Activated T-cell treated with anti-CD3 and anti-CD28 coated beads, Interleukin-2, amount 50 U/mL, for 24 hours (primary cell): ENCODE measurements around the gene ZNF692.
A peak's percentile ranks its signal among the peaks of the same experiment; 100 is the strongest.

Experiments
- DNase-seq: peaks from one replicate; pipeline ENCODE4 v3.0.0-alpha.2; 2020
- H3K27ac Mint-ChIP-seq: 2 replicates; pipeline ENCODE4 v1.8.0; 2020; ENCODE audit warnings: mild to moderate bottlenecking, mixed read lengths
- H3K27me3 Mint-ChIP-seq: 2 replicates; pipeline ENCODE4 v1.8.0; 2020; ENCODE audit warnings: mixed read lengths
- H3K36me3 Mint-ChIP-seq: 2 replicates; pipeline ENCODE4 v1.8.0; 2020; ENCODE audit warnings: low read depth, mixed read lengths
- H3K4me1 Mint-ChIP-seq: 2 replicates; pipeline ENCODE4 v1.8.0; 2020; ENCODE audit warnings: low read depth, mixed read lengths
- H3K4me3 Mint-ChIP-seq: 2 replicates; pipeline ENCODE4 v1.8.0; 2020; ENCODE audit warnings: mild to moderate bottlenecking, moderate library complexity, mixed read lengths
- H3K9me3 Mint-ChIP-seq: 2 replicates; pipeline ENCODE4 v1.8.0; 2020; ENCODE audit warnings: mixed read lengths

ZNF692 gene

DNA sequence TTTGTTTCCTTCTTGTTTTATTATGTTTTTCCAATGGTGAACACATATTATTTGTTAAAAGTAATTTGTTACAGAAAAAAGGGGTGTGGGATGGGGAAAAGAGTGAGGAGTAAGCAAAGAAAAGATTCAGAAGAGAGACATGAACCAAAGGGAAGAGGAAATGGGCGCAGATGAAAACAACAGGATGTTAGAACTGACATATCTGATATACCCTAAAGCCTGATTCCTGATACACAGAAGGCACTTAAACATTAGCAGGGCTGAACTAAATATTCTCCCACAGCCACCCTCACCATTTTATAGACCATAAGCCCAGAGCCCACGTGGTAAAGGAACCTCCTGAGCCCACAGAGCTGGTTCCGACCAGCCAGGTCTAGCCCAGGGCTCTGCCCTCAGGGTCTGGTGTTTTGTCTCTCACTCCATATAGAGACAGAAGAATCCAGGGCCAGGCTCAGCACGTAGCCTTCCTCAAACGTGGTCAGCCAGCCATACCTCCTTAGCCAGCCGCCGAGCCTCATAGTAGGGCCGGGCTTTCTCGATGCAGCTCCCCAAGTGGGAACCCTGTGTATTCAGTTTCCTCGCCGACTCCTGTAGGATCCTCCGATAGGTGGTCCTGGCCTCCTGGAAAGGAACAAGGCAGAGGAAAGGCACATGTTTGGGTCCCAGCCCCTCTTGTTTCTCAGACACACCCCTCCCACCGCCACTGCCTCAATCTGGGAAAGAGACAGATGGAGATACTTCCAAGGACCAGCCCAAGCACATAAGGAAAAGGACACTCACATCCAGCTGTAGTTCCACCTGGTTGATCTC lies 42.6 kb downstream of the ZNF692 start:
- H3K4me3 Mint-ChIP-seq: no peak overlapping the region
- H3K9me3 Mint-ChIP-seq: no peaks in the 10 kb centered on the region
- no peaks in the 10 kb centered on the region for H3K27me3 Mint-ChIP-seq
- H3K36me3 Mint-ChIP-seq: peaks cover 83% of the 10 kb centered on the region
- no peak for DNase-seq
- H3K27ac Mint-ChIP-seq: peak overlapping the region; percentile 87
- H3K4me1 Mint-ChIP-seq: peaks cover 53% of the 10 kb centered on the region

GRCh38 chr1:248815407-248816034 lies 43.4 kb downstream of the ZNF692 start:
- H3K9me3 Mint-ChIP-seq: no peaks in the 10 kb centered on the region

DNA sequence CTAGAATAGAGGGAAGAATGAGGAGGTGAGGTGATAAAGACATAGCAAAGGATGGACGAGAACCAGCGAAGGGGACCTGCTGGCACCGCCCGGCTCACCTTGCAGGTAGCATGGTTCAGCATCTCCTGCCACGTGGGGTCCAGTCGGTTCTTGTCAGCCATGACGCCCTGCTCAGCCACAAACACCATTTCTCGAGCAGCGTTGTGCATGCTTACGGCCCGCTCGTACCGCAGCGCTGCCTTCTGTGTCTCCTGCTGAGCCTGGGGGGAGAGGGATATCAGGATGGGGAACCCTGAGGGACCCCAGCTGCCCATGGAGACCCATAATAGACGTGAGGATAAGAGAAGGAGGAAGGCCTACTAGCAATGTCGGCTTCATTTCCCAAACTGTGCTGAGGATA lies 44.5 kb downstream of the ZNF692 start:
- H3K27ac Mint-ChIP-seq: no peak overlapping the region
- DNase-seq: no peak
- no peaks in the 10 kb centered on the region for H3K27me3 Mint-ChIP-seq
- no peaks in the 10 kb centered on the region for H3K9me3 Mint-ChIP-seq
- H3K4me3 Mint-ChIP-seq: no peak overlapping the region
- peaks cover 37% of the 10 kb centered on the region for H3K4me1 Mint-ChIP-seq
- peaks cover 72% of the 10 kb centered on the region for H3K36me3 Mint-ChIP-seq

More at GRCh38 chr1:248815407-248816034, 43.4 kb downstream of the ZNF692 start:
- Mint-ChIP-seq H3K27ac (peak overlapping the region; percentile 41), H3K27me3 (no peaks in the 10 kb centered on the region), H3K4me1 (peaks cover 46% of the 10 kb centered on the region), H3K36me3 (peaks cover 79% of the 10 kb centered on the region), H3K4me3 (no peak overlapping the region)
- no peak for DNase-seq

GRCh38 chr1:248813546-248813945 lies 45.3 kb downstream of the ZNF692 start:
- no peaks in the 10 kb centered on the region for H3K9me3 Mint-ChIP-seq
- peaks cover 66% of the 10 kb centered on the region for H3K36me3 Mint-ChIP-seq
- peaks cover 29% of the 10 kb centered on the region for H3K4me1 Mint-ChIP-seq
- H3K4me3 Mint-ChIP-seq: no peak overlapping the region
- no peak overlapping the region for H3K27ac Mint-ChIP-seq
- DNase-seq: no peak
- H3K27me3 Mint-ChIP-seq: no peaks in the 10 kb centered on the region

DNA sequence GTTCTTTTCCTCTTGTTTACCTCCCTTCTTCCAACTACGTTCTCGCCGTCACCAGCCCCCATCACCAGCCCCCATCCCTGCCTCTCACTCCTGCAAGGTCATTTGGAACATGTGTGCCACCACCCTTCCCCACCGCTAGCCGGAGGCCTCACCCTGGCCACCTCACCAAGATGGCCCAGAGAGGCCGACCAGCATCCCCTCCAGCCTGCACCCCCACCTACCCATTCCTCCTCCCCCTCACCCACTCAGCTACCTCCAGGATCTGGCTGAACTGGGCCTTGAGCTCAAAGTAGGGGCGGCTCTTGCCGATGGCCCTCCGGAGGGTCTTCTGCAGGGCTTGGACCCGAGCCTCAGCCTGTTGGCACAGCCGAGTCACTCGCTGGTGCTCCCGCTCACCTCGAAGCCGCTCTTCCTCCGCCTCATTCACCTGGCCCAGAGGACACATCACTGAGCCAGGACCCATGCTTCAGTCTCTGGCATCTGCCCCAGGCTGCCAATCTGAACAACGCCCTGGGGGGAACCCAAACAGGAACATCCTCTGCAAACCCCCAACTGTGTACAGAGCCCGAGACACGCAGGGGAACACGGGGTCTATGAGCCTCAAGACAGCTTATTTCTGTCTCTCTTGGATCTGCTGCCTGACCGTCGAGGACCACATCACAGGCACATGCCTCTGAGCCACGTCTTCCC lies 46.0 kb downstream of the ZNF692 start:
- Mint-ChIP-seq H3K9me3 (no peaks in the 10 kb centered on the region), H3K27ac (no peak overlapping the region), H3K27me3 (no peaks in the 10 kb centered on the region), H3K4me1 (peaks cover 22% of the 10 kb centered on the region), H3K36me3 (peaks cover 60% of the 10 kb centered on the region), H3K4me3 (no peak overlapping the region)
- DNase-seq: no peak

- Mint-ChIP-seq H3K9me3 (no peaks in the 10 kb centered on the region), H3K4me3 (no peak overlapping the region), H3K27me3 (no peaks in the 10 kb centered on the region), H3K4me1 (peaks cover 11% of the 10 kb centered on the region), H3K27ac (peak overlapping the region; percentile 5), H3K36me3 (peaks cover 52% of the 10 kb centered on the region)
- no peak for DNase-seq
Observed at GRCh38 chr1:248811514-248812490, 47.1 kb downstream of the ZNF692 start.

DNA sequence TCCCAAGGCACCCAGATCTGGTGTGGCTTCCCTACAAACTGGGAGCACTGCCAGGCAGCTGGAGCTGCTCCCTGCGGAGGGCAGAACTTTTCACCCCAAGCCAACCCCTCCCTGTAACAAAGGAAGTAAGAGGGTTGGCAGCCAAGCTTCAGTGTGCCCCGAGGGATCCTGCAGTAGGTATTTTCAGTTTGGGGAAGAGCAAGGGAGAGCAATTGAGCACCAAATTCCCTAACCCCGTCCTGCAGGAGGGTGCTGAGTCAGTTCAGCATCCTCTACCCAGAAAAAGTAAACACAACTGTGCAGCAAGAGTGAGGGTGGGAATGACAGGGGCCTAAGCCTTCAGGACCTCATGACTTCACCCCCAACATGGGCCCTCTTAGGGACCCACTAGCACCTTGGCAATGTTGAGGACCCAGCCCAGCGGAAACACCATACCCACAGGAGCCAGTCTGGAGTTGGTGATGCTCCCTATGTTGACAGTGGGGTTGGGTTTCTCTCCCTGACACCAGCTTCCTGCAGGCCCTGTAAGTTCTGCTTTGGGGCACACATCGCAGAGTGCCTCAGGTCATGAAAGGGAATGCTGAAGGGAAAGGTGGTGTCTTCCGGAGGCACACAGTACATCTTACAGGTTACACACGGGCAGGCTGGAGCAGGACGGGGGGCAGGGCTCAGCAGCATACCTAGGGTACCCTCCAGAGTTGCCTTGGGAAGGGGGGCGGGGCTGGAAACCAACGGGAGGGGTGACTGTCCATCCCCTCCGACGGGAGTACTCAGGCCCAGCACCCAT lies 48.0 kb downstream of the ZNF692 start:
- H3K27me3 Mint-ChIP-seq: no peaks in the 10 kb centered on the region
- H3K27ac Mint-ChIP-seq: peak overlapping the region; percentile 15
- peaks cover 3% of the 10 kb centered on the region for H3K4me1 Mint-ChIP-seq
- no peak overlapping the region for H3K4me3 Mint-ChIP-seq
- no peaks in the 10 kb centered on the region for H3K9me3 Mint-ChIP-seq
- no peak for DNase-seq
- H3K36me3 Mint-ChIP-seq: peaks cover 43% of the 10 kb centered on the region

- no peak overlapping the region for H3K4me3 Mint-ChIP-seq
- peaks cover 37% of the 10 kb centered on the region for H3K36me3 Mint-ChIP-seq
- DNase-seq: no peak
- H3K27me3 Mint-ChIP-seq: no peaks in the 10 kb centered on the region
- no peaks in the 10 kb centered on the region for H3K9me3 Mint-ChIP-seq
- H3K4me1 Mint-ChIP-seq: peaks cover 2% of the 10 kb centered on the region
- H3K27ac Mint-ChIP-seq: peak overlapping the region; percentile 68
Observed at GRCh38 chr1:248810000-248810726, 48.7 kb downstream of the ZNF692 start.

- Mint-ChIP-seq H3K27ac (no peak overlapping the region), H3K4me1 (peaks cover 5% of the 10 kb centered on the region), H3K4me3 (no peak overlapping the region), H3K36me3 (peaks cover 25% of the 10 kb centered on the region), H3K27me3 (no peaks in the 10 kb centered on the region), H3K9me3 (no peaks in the 10 kb centered on the region)
- DNase-seq: no peak
Observed at GRCh38 chr1:248808876-248809275, 50.0 kb downstream of the ZNF692 start.

GRCh38 chr1:248807067-248807737 lies 51.7 kb downstream of the ZNF692 start:
- H3K27me3 Mint-ChIP-seq: peaks cover 3% of the 10 kb centered on the region
- DNase-seq: peak; percentile 65
- H3K4me1 Mint-ChIP-seq: peaks cover 5% of the 10 kb centered on the region
- H3K27ac Mint-ChIP-seq: no peak overlapping the region
- H3K9me3 Mint-ChIP-seq: no peaks in the 10 kb centered on the region
- peaks cover 8% of the 10 kb centered on the region for H3K36me3 Mint-ChIP-seq
- no peak overlapping the region for H3K4me3 Mint-ChIP-seq

DNA sequence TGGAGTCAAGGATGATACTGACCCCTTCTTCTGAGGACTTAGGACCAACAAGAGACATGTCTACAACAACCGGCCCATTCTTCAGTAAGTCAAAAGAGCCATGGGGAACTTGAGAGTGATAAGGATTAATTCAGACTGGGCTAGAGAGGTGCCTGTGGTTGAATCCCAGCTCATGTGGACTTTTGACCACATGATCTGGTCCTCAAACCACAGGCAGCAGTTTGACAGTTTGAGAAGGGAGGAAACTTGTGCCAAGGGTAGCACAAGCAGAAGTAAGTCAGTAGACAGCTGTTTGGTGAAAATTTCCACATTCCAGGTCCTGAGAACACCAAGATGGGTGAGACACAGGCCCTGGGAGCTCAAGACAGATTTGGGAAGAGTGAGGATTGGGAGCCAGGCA lies 53.0 kb downstream of the ZNF692 start:
- Mint-ChIP-seq H3K9me3 (no peaks in the 10 kb centered on the region), H3K4me3 (no peak overlapping the region), H3K27me3 (peaks cover 11% of the 10 kb centered on the region), H3K36me3 (no peaks in the 10 kb centered on the region), H3K4me1 (peaks cover 5% of the 10 kb centered on the region), H3K27ac (no peak overlapping the region)
- DNase-seq: no peak

GRCh38 chr1:248804771-248805681 lies 53.9 kb downstream of the ZNF692 start:
- H3K27ac Mint-ChIP-seq: no peak overlapping the region
- H3K4me3 Mint-ChIP-seq: no peak overlapping the region
- no peaks in the 10 kb centered on the region for H3K36me3 Mint-ChIP-seq

More at GRCh38 chr1:248804771-248805681, 53.9 kb downstream of the ZNF692 start:
- peaks cover 14% of the 10 kb centered on the region for H3K27me3 Mint-ChIP-seq
- peaks cover 5% of the 10 kb centered on the region for H3K4me1 Mint-ChIP-seq
- H3K9me3 Mint-ChIP-seq: no peaks in the 10 kb centered on the region
- no peak for DNase-seq
